ENCODE data around the gene GCH1.
A peak's percentile ranks its signal among the peaks of the same experiment; 100 is the strongest.

Gene GCH1

DNA sequence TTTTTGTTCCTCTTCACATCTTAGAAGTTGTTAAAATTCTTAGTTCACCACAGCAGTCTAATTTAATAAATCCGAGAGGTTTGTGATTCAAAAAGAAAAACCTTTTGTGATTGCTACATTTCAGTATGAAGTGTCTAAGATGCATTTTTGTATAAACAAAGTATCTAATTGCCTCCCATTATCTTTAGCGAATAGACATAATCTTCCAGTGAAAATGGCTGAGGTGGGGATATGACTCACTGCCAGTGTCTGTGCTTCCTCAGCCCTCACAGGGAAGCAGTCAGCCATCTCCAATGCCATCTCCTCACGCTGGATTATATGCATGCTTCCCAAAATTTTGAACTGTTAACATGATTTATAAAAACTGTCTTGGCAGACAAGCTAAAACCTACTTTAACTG is 7.6 kb downstream of the GCH1 start:
- FAIRE-seq: no peak
- TF ChIP-seq, protein P1, sequence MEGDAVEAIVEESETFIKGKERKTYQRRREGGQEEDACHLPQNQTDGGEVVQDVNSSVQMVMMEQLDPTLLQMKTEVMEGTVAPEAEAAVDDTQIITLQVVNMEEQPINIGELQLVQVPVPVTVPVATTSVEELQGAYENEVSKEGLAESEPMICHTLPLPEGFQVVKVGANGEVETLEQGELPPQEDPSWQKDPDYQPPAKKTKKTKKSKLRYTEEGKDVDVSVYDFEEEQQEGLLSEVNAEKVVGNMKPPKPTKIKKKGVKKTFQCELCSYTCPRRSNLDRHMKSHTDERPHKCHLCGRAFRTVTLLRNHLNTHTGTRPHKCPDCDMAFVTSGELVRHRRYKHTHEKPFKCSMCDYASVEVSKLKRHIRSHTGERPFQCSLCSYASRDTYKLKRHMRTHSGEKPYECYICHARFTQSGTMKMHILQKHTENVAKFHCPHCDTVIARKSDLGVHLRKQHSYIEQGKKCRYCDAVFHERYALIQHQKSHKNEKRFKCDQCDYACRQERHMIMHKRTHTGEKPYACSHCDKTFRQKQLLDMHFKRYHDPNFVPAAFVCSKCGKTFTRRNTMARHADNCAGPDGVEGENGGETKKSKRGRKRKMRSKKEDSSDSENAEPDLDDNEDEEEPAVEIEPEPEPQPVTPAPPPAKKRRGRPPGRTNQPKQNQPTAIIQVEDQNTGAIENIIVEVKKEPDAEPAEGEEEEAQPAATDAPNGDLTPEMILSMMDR (IDR thresholded peaks at IDR 0.05; ENCODE audit: insufficient read depth, missing control alignments): no peak
- DNase-seq (ENCODE audit: insufficient read length, low spot score): no peak

DNA sequence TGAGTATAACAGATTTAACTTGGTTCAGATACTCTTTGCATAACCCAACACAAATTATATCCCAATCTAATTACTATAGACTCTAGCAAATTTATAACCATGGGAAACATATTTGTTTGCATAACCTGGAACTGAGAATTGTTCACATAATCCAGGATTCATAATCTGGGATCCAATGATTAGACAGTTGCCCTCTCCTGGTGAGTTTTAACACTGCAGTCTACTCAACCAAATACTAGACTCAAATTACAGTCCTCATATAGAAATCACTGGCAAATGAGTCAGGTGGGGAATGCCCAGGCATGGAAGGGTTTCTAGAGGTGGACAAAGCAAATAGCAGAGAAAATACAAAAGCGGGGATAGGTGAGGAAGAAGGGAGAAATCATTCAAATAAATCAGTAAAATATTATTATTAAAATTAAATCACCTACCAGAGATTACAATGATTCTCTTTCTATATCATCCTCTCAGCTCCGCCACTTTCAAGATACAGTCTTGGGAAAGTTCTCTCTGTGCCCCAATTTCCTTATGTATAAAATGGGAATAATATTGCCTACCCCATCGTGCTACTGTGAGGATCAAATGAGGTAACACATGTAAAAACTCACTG is 9.4 kb downstream of the GCH1 start:
- TF ChIP-seq, protein P1 (IDR thresholded peaks at IDR 0.05; ENCODE audit: insufficient read depth, missing control alignments): peak; percentile 57
- FAIRE-seq: peak; percentile 21
- DNase-seq (ENCODE audit: insufficient read length, low spot score): no peak

DNA sequence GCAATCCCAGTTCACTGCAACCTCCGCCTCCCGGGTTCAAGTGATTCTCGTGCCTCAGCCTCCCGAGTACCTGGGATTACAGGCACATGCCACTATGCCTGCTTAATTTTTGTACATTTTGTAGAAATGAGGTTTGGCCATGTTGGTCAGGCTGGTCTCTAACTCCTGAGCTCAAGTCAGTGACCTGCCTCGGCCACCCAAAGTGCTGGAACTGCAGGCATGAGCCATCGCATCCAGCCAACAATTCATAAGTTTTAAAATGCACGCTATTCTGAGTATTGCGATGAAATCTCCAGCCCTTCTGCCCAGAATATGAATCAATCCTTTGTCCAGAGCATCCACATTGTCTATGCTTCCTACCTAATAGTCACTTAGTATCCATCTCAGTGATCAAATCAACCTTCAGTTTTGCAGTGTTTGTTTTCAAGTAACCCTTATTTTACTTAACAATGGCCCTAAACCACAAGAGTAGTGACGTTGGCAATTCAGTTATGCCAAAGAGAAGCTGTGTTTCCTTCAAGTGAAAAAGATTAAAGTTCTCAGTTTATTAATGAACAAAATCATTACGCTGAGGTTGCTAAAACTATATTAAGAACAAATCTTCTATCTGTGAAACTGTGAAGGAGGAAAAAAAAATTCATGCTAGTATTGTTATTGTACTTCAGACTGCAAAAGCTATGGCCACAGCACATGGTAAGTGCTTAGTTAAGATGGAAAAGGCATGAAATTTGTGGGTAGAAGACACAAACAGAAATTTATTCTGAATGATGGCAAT is 11.0 kb downstream of the GCH1 start:
- DNase-seq (ENCODE audit: insufficient read length, low spot score) (no peak), FAIRE-seq (no peak)
- TF ChIP-seq, protein P1 (IDR thresholded peaks at IDR 0.05; ENCODE audit: insufficient read depth, missing control alignments): no peak

DNA sequence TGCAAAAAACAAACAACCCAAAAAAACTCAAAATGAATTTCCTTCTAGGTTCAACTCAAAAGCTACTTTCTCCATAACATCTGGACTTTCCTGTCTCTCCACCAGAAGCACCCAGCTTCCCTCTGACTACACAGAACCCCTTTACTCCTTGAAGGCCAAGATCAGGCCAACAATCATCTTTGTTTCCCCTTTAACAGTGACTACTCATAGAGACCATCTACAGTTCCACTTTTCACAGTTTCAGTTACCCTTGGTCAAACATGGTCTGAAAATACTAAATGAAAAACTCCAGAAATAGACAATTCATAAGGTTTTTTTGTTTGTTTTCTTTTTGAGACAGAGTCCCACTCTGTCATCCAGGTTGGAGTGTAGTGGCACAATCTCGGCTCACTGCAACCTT is 11.8 kb downstream of the GCH1 start:
- TF ChIP-seq, protein P1 (IDR thresholded peaks at IDR 0.05; ENCODE audit: insufficient read depth, missing control alignments): no peak
- DNase-seq (ENCODE audit: insufficient read length, low spot score) (no peak), FAIRE-seq (no peak)

DNA sequence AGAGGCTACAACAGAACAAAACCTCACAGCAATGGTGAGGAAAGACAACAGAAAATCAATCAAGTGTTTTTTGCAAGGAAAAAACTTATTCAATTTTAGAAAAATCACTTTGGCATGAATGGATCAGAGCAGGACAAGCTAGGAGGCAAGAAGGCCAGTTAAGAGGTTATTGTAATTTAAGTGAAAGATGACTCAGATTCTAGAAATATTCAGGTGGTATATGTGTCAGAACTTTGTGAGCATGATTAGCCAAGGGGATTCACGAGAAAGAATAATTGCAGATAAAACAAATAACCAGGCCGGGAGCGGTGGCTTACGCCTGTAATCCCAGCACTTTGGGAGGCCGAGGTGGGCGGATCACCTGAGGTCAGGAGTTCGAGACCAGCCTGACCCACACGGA is 12.7 kb downstream of the GCH1 start:
- DNase-seq (ENCODE audit: insufficient read length, low spot score) (no peak), FAIRE-seq (no peak)
- TF ChIP-seq, protein P1 (IDR thresholded peaks at IDR 0.05; ENCODE audit: insufficient read depth, missing control alignments): no peak

DNA sequence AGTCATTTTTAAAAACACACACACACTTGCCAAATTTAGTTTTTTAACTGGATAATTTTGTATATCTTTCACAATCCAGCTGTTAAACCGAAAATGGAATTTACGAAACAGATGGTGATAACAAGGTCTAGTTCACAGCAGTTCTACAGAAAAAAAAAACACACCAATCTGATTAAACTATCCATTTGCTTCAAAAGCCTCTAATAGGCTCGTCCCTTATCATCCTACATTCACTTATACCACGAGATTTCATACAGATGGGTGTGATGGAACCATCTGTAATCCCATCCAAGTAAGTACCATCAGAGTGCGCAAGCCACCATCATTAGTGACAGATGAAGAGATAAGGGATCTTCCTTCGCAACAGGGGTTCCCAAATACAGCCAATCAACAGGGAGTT is 20.1 kb downstream of the GCH1 start:
- DNase-seq (ENCODE audit: insufficient read length, low spot score) (no peak), FAIRE-seq (no peak)
- TF ChIP-seq, protein P1 (IDR thresholded peaks at IDR 0.05; ENCODE audit: insufficient read depth, missing control alignments): no peak

Measured in D721Med (cell line).